HepG2 (cell line): ENCODE measurements around the gene USP36. TPM values are rescaled to one million over a fixed set of nuclear protein-coding genes. Genes with fewer than 3 reads are reported as not detected.

ENCODE experiments used
- ARID3A ChIP-seq: IDR thresholded peaks from 2 replicates; pipeline ENCODE4 v1.6.1; 2012; ENCODE audit warnings: low read depth, low read length, improper control_type of control experiment
- ATF7-NPFF ChIP-seq: sonication (generic); formaldehyde crosslinking; IDR thresholded peaks from 2 replicates; pipeline ENCODE4 v1.8.1; 2023; ENCODE audit warnings: mild to moderate bottlenecking, low read depth, missing genetic modification reagents, moderate library complexity
- CSRNP1 ChIP-seq: sonication (generic); formaldehyde crosslinking; IDR thresholded peaks from 2 replicates; pipeline ENCODE4 v1.8.1; 2023; ENCODE audit warnings: mild to moderate bottlenecking, missing genetic modification reagents
- DNMT3B ChIP-seq: conservative IDR thresholded peaks from 2 replicates; pipeline ENCODE4 v1.6.1; 2016; ENCODE audit warnings: missing biosample characterization, control low read depth
- GLI4 ChIP-seq: sonication (generic); formaldehyde crosslinking; IDR thresholded peaks from 2 replicates; pipeline ENCODE4 v1.5.1; 2020; ENCODE audit warnings: missing genetic modification reagents, mild to moderate bottlenecking, moderate library complexity, borderline replicate concordance
- HOXA7 ChIP-seq: sonication (generic); formaldehyde crosslinking; IDR thresholded peaks from 2 replicates; pipeline ENCODE4 v1.8.1; 2022; ENCODE audit warnings: mild to moderate bottlenecking, missing genetic modification reagents, moderate library complexity
- MLX ChIP-seq: IDR thresholded peaks from 2 replicates; pipeline ENCODE4 v1.6.1; 2016
- MYPOP ChIP-seq: sonication (generic); formaldehyde crosslinking; IDR thresholded peaks from 2 replicates; pipeline ENCODE4 v1.8.1; 2023; ENCODE audit warnings: mild to moderate bottlenecking, moderate library complexity, missing genetic modification reagents
- NAIF1 ChIP-seq: sonication (generic); formaldehyde crosslinking; IDR thresholded peaks from 2 replicates; pipeline ENCODE4 v1.5.0; 2020; ENCODE audit warnings: mild to moderate bottlenecking, missing genetic modification reagents, borderline replicate concordance
- PHB2 ChIP-seq: fragments of 450-650 bp; IDR thresholded peaks from 2 replicates; pipeline ENCODE4 v1.6.1; 2018; ENCODE audit not compliant: partially characterized antibody
- PLSCR1 ChIP-seq: sonication (generic); formaldehyde crosslinking; IDR thresholded peaks from 2 replicates; pipeline ENCODE4 v1.5.0; 2020; ENCODE audit warnings: missing genetic modification reagents, mild to moderate bottlenecking, borderline replicate concordance
- PPARG ChIP-seq: conservative IDR thresholded peaks from 2 replicates; pipeline ENCODE4 v1.6.1; 2016; ENCODE audit warnings: missing biosample characterization, missing genetic modification reagents
- REPIN1 ChIP-seq: sonication (generic); formaldehyde crosslinking; IDR thresholded peaks from 2 replicates; pipeline ENCODE4 v1.8.0; 2022; ENCODE audit warnings: missing genetic modification reagents, low read depth, mild to moderate bottlenecking, borderline replicate concordance
- SPEN ChIP-seq: sonication (generic); formaldehyde crosslinking; IDR thresholded peaks from 2 replicates; pipeline ENCODE4 v1.5.1; 2020; ENCODE audit warnings: low read depth, mild to moderate bottlenecking, missing genetic modification reagents
- THAP9 ChIP-seq: sonication (generic); formaldehyde crosslinking; IDR thresholded peaks from 2 replicates; pipeline ENCODE4; 2020; ENCODE audit warnings: missing genetic modification reagents, mild to moderate bottlenecking, borderline replicate concordance
- U2AF1 ChIP-seq: fragments of 200-400 bp; formaldehyde crosslinking; optimal IDR thresholded peaks from 2 replicates; pipeline ENCODE3; 2017; ENCODE audit warnings: mild to moderate bottlenecking, low read depth, low read length
- ZNF614 ChIP-seq: IDR thresholded peaks from 2 replicates; pipeline ENCODE4 v1.6.1; 2018; ENCODE audit warnings: missing biosample characterization, missing genetic modification reagents, inconsistent platforms, borderline replicate concordance
- ZZZ3 ChIP-seq: sonication (generic); formaldehyde crosslinking; IDR thresholded peaks from 2 replicates; pipeline ENCODE4 v1.4.0; 2020; ENCODE audit warnings: missing genetic modification reagents, mild to moderate bottlenecking, borderline replicate concordance
- polyA plus RNA-seq, 8 experiments: library from polyadenylated mRNA; depleted of rRNA in 3 of 8; stranded (reverse) in 7 of 8; unstranded in 1 of 8; fragments of >200 nt; fragmentation: Illumina TruSeq in 4 of 8; extraction: Trizol in 4 of 8; gene quantifications; 2 replicates each; pipeline versions ENCODE4 v1.2.1 to v1.2.3, GENCODE V29; 2011 to 2016; ENCODE audit warnings: low read depth in 4 of 8, missing spikeins in 1 of 8, mixed read lengths in 1 of 8; ENCODE audit not compliant: insufficient read depth in 1 of 8
- total RNA-seq, 5 experiments: library from RNA; depleted of rRNA; stranded (reverse); fragments of >200 nt; fragmentation: Illumina TruSeq; extraction: Trizol; gene quantifications; 2 replicates each; pipeline ENCODE4 v1.2.3, GENCODE V29; 2016; ENCODE audit warnings: low read depth in 1 of 5

The USP36 gene
- total and polyA plus RNA-seq, 2 of the 13 experiments (the other 11 are each of a cell fraction or from before 2014, with no cell fraction given), result 29.6 to 45.9 TPM

GRCh38 chr17:78831688-78832540 is 8.7 kb downstream of the USP36 start (continued):
- TF ChIP-seq THAP9, result no peak
- peak; percentile 25; the same call in 1 of the 2 replicates for TF ChIP-seq REPIN1 (CRISPR knock-in tag)
- TF ChIP-seq ARID3A, result no peak
- TF ChIP-seq ATF7-NPFF, result peak; percentile 75; the same call in 1 of the 2 replicates
- TF ChIP-seq PLSCR1 (CRISPR knock-in tag), result no peak; the same call in 1 of the 2 replicates
- TF ChIP-seq PPARG (CRISPR knock-in tag), result peak; percentile 53; the same call in 1 of the 2 replicates
- TF ChIP-seq SPEN (CRISPR knock-in tag), result peak; percentile 60
- TF ChIP-seq MYPOP (CRISPR knock-in tag), result peak; percentile 80; the same call in 1 of the 2 replicates
- no peak for TF ChIP-seq PHB2
- peak; percentile 68; the same call in 1 of the 2 replicates for TF ChIP-seq NAIF1 (CRISPR knock-in tag)
- no peak for TF ChIP-seq HOXA7 (CRISPR knock-in tag)
- TF ChIP-seq DNMT3B (CRISPR knock-in tag), result 0 out of 2 replicates have a peak, but pooled peaks have one; percentile 27
- TF ChIP-seq GLI4, result peak; percentile 74; the same call in 1 of the 2 replicates
- no peak for TF ChIP-seq U2AF1
- TF ChIP-seq ZNF614 (CRISPR knock-in tag), result 0 out of 2 replicates have a peak, but pooled peaks have one; percentile 16
- no peak for TF ChIP-seq ZZZ3 (CRISPR knock-in tag)
- peak; percentile 96 for TF ChIP-seq MLX (CRISPR knock-in tag)
- TF ChIP-seq CSRNP1 (CRISPR knock-in tag), result no peak
